Neural cell (in vitro differentiated cells): Measurements from ENCODE around the gene HAUS6.

Source experiments
- EP300 ChIP-seq: fragments of 450-650 bp; conservative IDR thresholded peaks from 2 replicates; pipeline ENCODE4 v1.6.1; 2014; ENCODE audit warnings: antibody characterized with exemption, mild to moderate bottlenecking, moderate library complexity; ENCODE audit not compliant: poor library complexity, severe bottlenecking
- EZH2 ChIP-seq: fragments of 200-600, 300-800 bp; shearing (Covaris generic), sonication (generic); IDR thresholded peaks from 2 replicates; pipeline ENCODE4 v1.6.1; 2014; ENCODE audit warnings: antibody characterized with exemption, low read length, borderline replicate concordance, mild to moderate bottlenecking; ENCODE audit not compliant: insufficient read depth, poor library complexity, severe bottlenecking
- POLR2AphosphoS5 ChIP-seq: IDR thresholded peaks from 2 replicates; pipeline ENCODE4 v1.6.1; 2012
- REST ChIP-seq: IDR thresholded peaks from 2 replicates; pipeline ENCODE4 v1.6.1; 2012; ENCODE audit warnings: borderline replicate concordance
- SMC3 ChIP-seq: fragments of 450-650 bp; conservative IDR thresholded peaks from 2 replicates; pipeline ENCODE4 v1.6.1; 2014; ENCODE audit warnings: antibody characterized with exemption, mild to moderate bottlenecking, moderate library complexity; ENCODE audit not compliant: poor library complexity
- TF ChIP-seq, protein P1 (sequence below): fragments of 450-650 bp; IDR thresholded peaks from 2 replicates; pipeline ENCODE4 v1.5.1; 2014; ENCODE audit warnings: antibody characterized with exemption, mild to moderate bottlenecking, moderate library complexity; ENCODE audit not compliant: poor library complexity, severe bottlenecking

GRCh38 chr9:19120877-19121276, 18.2 kb upstream of the HAUS6 start:
- TF ChIP-seq, protein P1, sequence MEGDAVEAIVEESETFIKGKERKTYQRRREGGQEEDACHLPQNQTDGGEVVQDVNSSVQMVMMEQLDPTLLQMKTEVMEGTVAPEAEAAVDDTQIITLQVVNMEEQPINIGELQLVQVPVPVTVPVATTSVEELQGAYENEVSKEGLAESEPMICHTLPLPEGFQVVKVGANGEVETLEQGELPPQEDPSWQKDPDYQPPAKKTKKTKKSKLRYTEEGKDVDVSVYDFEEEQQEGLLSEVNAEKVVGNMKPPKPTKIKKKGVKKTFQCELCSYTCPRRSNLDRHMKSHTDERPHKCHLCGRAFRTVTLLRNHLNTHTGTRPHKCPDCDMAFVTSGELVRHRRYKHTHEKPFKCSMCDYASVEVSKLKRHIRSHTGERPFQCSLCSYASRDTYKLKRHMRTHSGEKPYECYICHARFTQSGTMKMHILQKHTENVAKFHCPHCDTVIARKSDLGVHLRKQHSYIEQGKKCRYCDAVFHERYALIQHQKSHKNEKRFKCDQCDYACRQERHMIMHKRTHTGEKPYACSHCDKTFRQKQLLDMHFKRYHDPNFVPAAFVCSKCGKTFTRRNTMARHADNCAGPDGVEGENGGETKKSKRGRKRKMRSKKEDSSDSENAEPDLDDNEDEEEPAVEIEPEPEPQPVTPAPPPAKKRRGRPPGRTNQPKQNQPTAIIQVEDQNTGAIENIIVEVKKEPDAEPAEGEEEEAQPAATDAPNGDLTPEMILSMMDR, result no peak
- TF ChIP-seq REST, result no peak
- TF ChIP-seq EZH2, result no peak
- TF ChIP-seq POLR2AphosphoS5, result no peak
- TF ChIP-seq EP300, result no peak
- TF ChIP-seq SMC3, result no peak
